Measurements from ENCODE around the gene KCNJ18. TPM values are rescaled to one million over a fixed set of nuclear protein-coding genes. Genes with fewer than 3 reads are reported as not detected.
"Not testable (repeated sequence)": the region's sequence is repeated elsewhere in the genome, so short reads cannot be mapped to it uniquely, and the experiment has no call there.

The KCNJ18 gene
- total RNA-seq, 1 donor from 2014 or later = not detected

GRCh38 chr17:21674242-21674731 lies 18.0 kb upstream of the KCNJ18 start:
- no peak overlapping the region for H3K4me3 ChIP-seq
- no peaks in the 10 kb centered on the region for H3K9me3 ChIP-seq (replicated peaks)
- H3K36me3 ChIP-seq = no peaks in the 10 kb centered on the region
- no peak for TF ChIP-seq CTCF (IDR thresholded peaks at IDR 0.05; ENCODE audit: borderline replicate concordance)
- no peak for DNase-seq
- intact Hi-C loops (cut with micrococcal nuclease) = no loop called here
- H3K27ac ChIP-seq (replicated peaks) = no peak overlapping the region
- peaks cover 77% of the 10 kb centered on the region for H3K27me3 ChIP-seq (ENCODE audit: low read depth)
- no peaks in the 10 kb centered on the region for H3K4me1 ChIP-seq

- DNase-seq; H3K27ac ChIP-seq (replicated peaks); H3K4me1 ChIP-seq; H3K4me3 ChIP-seq; H3K9me3 ChIP-seq (replicated peaks); intact Hi-C loops (cut with micrococcal nuclease); H3K36me3 ChIP-seq: not testable (repeated sequence)
- H3K27me3 ChIP-seq (ENCODE audit: low read depth) = peaks cover 77% of the 10 kb centered on the region
Observed at GRCh38 chr17:21674891-21675738, 17.2 kb upstream of the KCNJ18 start.

GRCh38 chr17:21675739-21676130 lies 16.6 kb upstream of the KCNJ18 start:
- H3K27ac ChIP-seq (replicated peaks); H3K4me1 ChIP-seq; H3K36me3 ChIP-seq; intact Hi-C loops (cut with micrococcal nuclease); H3K9me3 ChIP-seq (replicated peaks); H3K4me3 ChIP-seq; DNase-seq: not testable (repeated sequence)
- peaks cover 77% of the 10 kb centered on the region for H3K27me3 ChIP-seq (ENCODE audit: low read depth)

GRCh38 chr17:21676281-21677111 lies 15.8 kb upstream of the KCNJ18 start:
- intact Hi-C loops (cut with micrococcal nuclease) = no loop called here
- Histone ChIP-seq H3K36me3 (no peaks in the 10 kb centered on the region), H3K9me3 (replicated peaks) (no peaks in the 10 kb centered on the region), H3K4me1 (no peaks in the 10 kb centered on the region), H3K4me3 (no peak overlapping the region), H3K27ac (replicated peaks) (no peak overlapping the region), H3K27me3 (ENCODE audit: low read depth) (peaks cover 72% of the 10 kb centered on the region)
- no peak for TF ChIP-seq CTCF (IDR thresholded peaks at IDR 0.05; ENCODE audit: borderline replicate concordance)
- no peak for DNase-seq

GRCh38 chr17:21677126-21677910 lies 15.0 kb upstream of the KCNJ18 start:
- Histone ChIP-seq H3K4me3 (no peak overlapping the region), H3K4me1 (no peaks in the 10 kb centered on the region), H3K27me3 (ENCODE audit: low read depth) (peaks cover 67% of the 10 kb centered on the region), H3K36me3 (no peaks in the 10 kb centered on the region), H3K9me3 (replicated peaks) (no peaks in the 10 kb centered on the region), H3K27ac (replicated peaks) (no peak overlapping the region)
- intact Hi-C loops (cut with micrococcal nuclease) = no loop called here
- no peak for DNase-seq
- TF ChIP-seq CTCF (IDR thresholded peaks at IDR 0.05; ENCODE audit: borderline replicate concordance) = no peak

- H3K4me1 ChIP-seq = no peaks in the 10 kb centered on the region
- no peak overlapping the region for H3K4me3 ChIP-seq
- DNase-seq = no peak
- intact Hi-C loops (cut with micrococcal nuclease) = no loop called here
- H3K9me3 ChIP-seq (replicated peaks) = no peaks in the 10 kb centered on the region
- H3K27me3 ChIP-seq (ENCODE audit: low read depth) = peaks cover 67% of the 10 kb centered on the region
- H3K27ac ChIP-seq (replicated peaks) = no peak overlapping the region
- H3K36me3 ChIP-seq = no peaks in the 10 kb centered on the region
- no peak for TF ChIP-seq CTCF (IDR thresholded peaks at IDR 0.05; ENCODE audit: borderline replicate concordance)
Observed at GRCh38 chr17:21677911-21678310, 14.4 kb upstream of the KCNJ18 start.

Measured in left ventricle myocardium inferior (tissue), 1 donor.